Right lobe of liver (tissue), 6 donors: ENCODE data around the gene NPRL2. TPM values are rescaled to one million over a fixed set of nuclear protein-coding genes. Genes with fewer than 3 reads are reported as not detected.

Experiments
- ATAC-seq, 4 donors: fragments of 200-7000 bp; cut with Tn5 transposase; one replicate each; pipeline ENCODE4 v1.9.1; 2020; ENCODE audit warnings: mild to moderate bottlenecking in 4 of 4, moderate library complexity in 4 of 4
- DNase-seq, 3 donors: peaks; one replicate each; pipeline ENCODE4 v3.0.0-alpha.2; 2020
- H3K27ac ChIP-seq, 3 donors: fragments of 200-600 bp; one replicate each; pipeline ENCODE4 v1.8.0; 2022
- H3K27me3 ChIP-seq, 2 donors: fragments of 200-600 bp; one replicate each; pipeline ENCODE4 v1.8.0; 2022
- H3K36me3 ChIP-seq, 4 donors: fragments of 200-600 bp; sonication (generic) in 1 of 4; one replicate each; pipeline versions ENCODE4 v1.5.1 to v1.8.0; 2017 to 2022; ENCODE audit warnings: control low read depth in 1 of 4
- H3K4me1 ChIP-seq, 4 donors: fragments of 200-600 bp; sonication (generic) in 1 of 4; one replicate each; pipeline versions ENCODE4 v1.5.1 to v1.8.0; 2017 to 2022; ENCODE audit warnings: control low read depth in 1 of 4
- H3K4me3 ChIP-seq, 3 donors: fragments of 200-600 bp; one replicate each; pipeline ENCODE4 v1.8.0; 2022
- H3K9me3 ChIP-seq, 4 donors: fragments of 200-600 bp; sonication (generic) in 1 of 4; one replicate each; pipeline versions ENCODE4 v1.5.1 to v1.8.0; 2017 to 2022; ENCODE audit warnings: control low read depth in 1 of 4
- CTCF ChIP-seq, 4 donors: fragments of 200-600 bp in 3 of 4; fragments of 450-650 bp in 1 of 4; IDR thresholded peaks; one replicate each; pipeline versions ENCODE4 v1.5.1 to v1.8.0; 2016 to 2022; ENCODE audit warnings: antibody characterized with exemption in 4 of 4, mild to moderate bottlenecking in 2 of 4
- POLR2A ChIP-seq: fragments of 450-650 bp; IDR thresholded peaks from one replicate; pipeline ENCODE4 v1.6.1; 2017; ENCODE audit warnings: antibody characterized with exemption, mild to moderate bottlenecking
- WGBS: methylation state at CpG from one replicate; pipeline ENCODE4 v1.1.6; 2018; ENCODE audit warnings: low coverage, low lambda C conversion rate; ENCODE audit not compliant: insufficient coverage; ENCODE audit errors: missing lambda C conversion rate; 5-methylcytosine and 5-hydroxymethylcytosine counted together
- intact Hi-C, 2 donors: fragments of 100-400 bp; cut with DNase I; formaldehyde crosslinking; loops; one replicate each; pipeline versions ENCODE4 v1.11.2 to v1.14.1; 2022
- total RNA-seq, 6 experiments: library from RNA; depleted of rRNA in 2 of 6; stranded (reverse); fragments of >200 nt in 2 of 6; fragmentation: NEBNext Ultra II Directional in 3 of 6; extraction: Animal tissue kit (Norgen Biotek cat#: 25700) in 3 of 6; gene quantifications; one replicate each; pipeline versions ENCODE4 v1.1.0 to v1.2.4, GENCODE V29; 2016 to 2023
- donor health status: DM: no; HTN: yes; CAD: no.
- donor health status: DM: no; HTN: no; CAD: no.
- donor health status: DM: no; HTN: no; CAD: no.
- donor health status: DM: no; HTN: yes; CAD: no.
- donor health status: DM: no; HTN: yes; CAD: no.

The NPRL2 gene
- total RNA-seq, 6 experiments from 2014 or later, result 10.6 to 18.3 (median 14.4) TPM

GRCh38 chr3:50345586-50346234 is 4.9 kb downstream of the NPRL2 start, which contains the start of gene ZMYND10:
Gene ZMYND10 (minus strand): TSS chr3:50345732. CDS start chr3:50345579, 153 bp downstream.
- H3K4me3 ChIP-seq, result peak within 1 kb of the TSS in 1 of 3 donors; percentile 27
- WGBS, result 29% methylated on average over 17 of the region's 45 CpGs
- H3K27me3 ChIP-seq, result no peaks in the 10 kb centered on the region
- intact Hi-C loops, result loop anchor here (10.0 kb wide), 2 partner anchors 199 to 209 kb away; no protein-coding TSS in a partner anchor
- DNase-seq (peak; percentile 71 to 76 (median 74)), ATAC-seq (peak; percentile 5 to 40 (median 18))
- peaks cover 0 to 21% (median 3%) of the 10 kb centered on the region in 4 donors for H3K4me1 ChIP-seq
- H3K27ac ChIP-seq, result no peak within 1 kb of the TSS
- H3K9me3 ChIP-seq, result no peaks in the 10 kb centered on the region
- H3K36me3 ChIP-seq, result peaks cover 0 to 5% (median 0%) of the 10 kb centered on the region in 4 donors
- TF ChIP-seq POLR2A (no peak), CTCF (IDR thresholded peaks at IDR 0.05) (no peak)

GRCh38 chr3:50345008-50345407 is 5.6 kb downstream of the NPRL2 start:
- DNase-seq (no peak), ATAC-seq (no peak)
- intact Hi-C loops, result loop anchor here (10.0 kb wide), 2 partner anchors 200 to 210 kb away; no protein-coding TSS in a partner anchor
- 82% methylated on average over 3 of the region's 8 CpGs for WGBS
- peaks cover 0 to 5% (median 0%) of the 10 kb centered on the region in 4 donors for H3K36me3 ChIP-seq
- TF ChIP-seq CTCF (IDR thresholded peaks at IDR 0.05) (no peak), POLR2A (no peak)
- H3K4me3 ChIP-seq, result peak overlapping the region in 1 of 3 donors; percentile 27
- H3K27me3 ChIP-seq, result no peaks in the 10 kb centered on the region
- no peak overlapping the region for H3K27ac ChIP-seq
- peaks cover 0 to 19% (median 3%) of the 10 kb centered on the region in 4 donors for H3K4me1 ChIP-seq
- H3K9me3 ChIP-seq, result no peaks in the 10 kb centered on the region

GRCh38 chr3:50342813-50343633 is 7.6 kb downstream of the NPRL2 start:
- Histone ChIP-seq H3K27ac (no peak overlapping the region), H3K27me3 (no peaks in the 10 kb centered on the region), H3K36me3 (no peaks in the 10 kb centered on the region), H3K4me1 (peaks cover 0 to 19% (median 0%) of the 10 kb centered on the region in 4 donors), H3K4me3 (no peak overlapping the region), H3K9me3 (no peaks in the 10 kb centered on the region)
- ATAC-seq (no peak), DNase-seq (no peak)
- no peak for TF ChIP-seq CTCF (IDR thresholded peaks at IDR 0.05)
- intact Hi-C loops, result loop anchor here (10.0 kb wide), 2 partner anchors 202 to 212 kb away; no protein-coding TSS in a partner anchor
- 67% methylated on average over 5 of the region's 13 CpGs for WGBS

- intact Hi-C loops, result loop anchor here (10.0 kb wide), 2 partner anchors 203 to 213 kb away; no protein-coding TSS in a partner anchor
These were observed 8.5 kb downstream of the NPRL2 start for GRCh38 chr3:50341996-50342650.

More at GRCh38 chr3:50341996-50342650, 8.5 kb downstream of the NPRL2 start:
- TF ChIP-seq POLR2A (no peak), CTCF (IDR thresholded peaks at IDR 0.05) (no peak)
- peaks cover 0 to 14% (median 0%) of the 10 kb centered on the region in 4 donors for H3K4me1 ChIP-seq
- DNase-seq (no peak), ATAC-seq (no peak)
- H3K9me3 ChIP-seq, result no peaks in the 10 kb centered on the region
- H3K36me3 ChIP-seq, result no peaks in the 10 kb centered on the region
- no peaks in the 10 kb centered on the region for H3K27me3 ChIP-seq
- H3K4me3 ChIP-seq, result no peak overlapping the region
- 60% methylated on average over 1 of the region's 13 CpGs for WGBS
- H3K27ac ChIP-seq, result no peak overlapping the region
